T-helper 22 cell (primary cell): ENCODE measurements around the gene CLSTN2.

Source experiments
- DNase-seq: peaks from one replicate; pipeline ENCODE4 v3.0.0-alpha.2; 2020; ENCODE audit warnings: low read depth

CLSTN2 gene

GRCh38 chr3:140052771-140053702 lies 118.1 kb downstream of the CLSTN2 start:
- no peak for DNase-seq

- DNase-seq = no peak
Measured at GRCh38 chr3:140053794-140054193, 118.8 kb downstream of the CLSTN2 start.

- DNase-seq = no peak
Measured at GRCh38 chr3:140055092-140055791, 120.3 kb downstream of the CLSTN2 start.

- no peak for DNase-seq
Measured at GRCh38 chr3:140056047-140056446, 121.1 kb downstream of the CLSTN2 start.

- no peak for DNase-seq
Measured at GRCh38 chr3:140061211-140061610, 126.2 kb downstream of the CLSTN2 start.

GRCh38 chr3:140062461-140062860 lies 127.5 kb downstream of the CLSTN2 start:
- DNase-seq = no peak

- DNase-seq = no peak
Measured at GRCh38 chr3:140067487-140067886, 132.5 kb downstream of the CLSTN2 start.

- DNase-seq = no peak
Measured at GRCh38 chr3:140068494-140069017, 133.6 kb downstream of the CLSTN2 start.

GRCh38 chr3:140073278-140074045 lies 138.5 kb downstream of the CLSTN2 start:
- DNase-seq = no peak

GRCh38 chr3:140076552-140076951 lies 141.6 kb downstream of the CLSTN2 start:
- no peak for DNase-seq

- no peak for DNase-seq
Measured at GRCh38 chr3:140077406-140077805, 142.4 kb downstream of the CLSTN2 start.

- no peak for DNase-seq
Measured at GRCh38 chr3:140078343-140078742, 143.4 kb downstream of the CLSTN2 start.

GRCh38 chr3:140078940-140079339 lies 144.0 kb downstream of the CLSTN2 start:
- no peak for DNase-seq

- DNase-seq = no peak
Measured at GRCh38 chr3:140081887-140082286, 146.9 kb downstream of the CLSTN2 start.

GRCh38 chr3:140085001-140085400 lies 150.0 kb downstream of the CLSTN2 start:
- no peak for DNase-seq

GRCh38 chr3:140086642-140087041 lies 151.7 kb downstream of the CLSTN2 start:
- DNase-seq = no peak

- no peak for DNase-seq
Measured at GRCh38 chr3:140088058-140088457, 153.1 kb downstream of the CLSTN2 start.

- no peak for DNase-seq
Measured at GRCh38 chr3:140088513-140088912, 153.5 kb downstream of the CLSTN2 start.

GRCh38 chr3:140089403-140090072 lies 154.6 kb downstream of the CLSTN2 start:
- no peak for DNase-seq

GRCh38 chr3:140091143-140091542 lies 156.2 kb downstream of the CLSTN2 start:
- DNase-seq = no peak

GRCh38 chr3:140092848-140093536 lies 158.0 kb downstream of the CLSTN2 start:
- DNase-seq = no peak
